IMR-90 (cell line): Measurements from ENCODE around the gene FTO. TPM values are rescaled to one million over a fixed set of nuclear protein-coding genes. Genes with fewer than 3 reads are reported as not detected.

ENCODE experiments used
- ATAC-seq: fragments of 200-7000 bp; cut with Tn5 transposase; 2 replicates; pipeline ENCODE4 v1.9.1; 2020; ENCODE audit warnings: low read depth, mild to moderate bottlenecking, moderate library complexity
- BruUV-seq: library from RNA; stranded (reverse); fragments of 400-500 nt; replicated peaks from 2 replicates; lab custom pipeline; 2021; lab: Mats Ljungman, UMichigan
- CTCF ChIA-PET: fragments of 300-600 bp; formaldehyde crosslinking; extraction: SDS; loops from one replicate; lab custom pipeline; 2021; ENCODE audit warnings: antibody characterized with exemption; lab: Yijun Ruan, JAX
- POLR2A ChIA-PET: fragments of 300-600 bp; sonication (Branson Sonifier 250); formaldehyde crosslinking; loops from one replicate; lab custom pipeline; 2022; ENCODE audit warnings: antibody characterized with exemption; ENCODE audit not compliant: unreplicated experiment; lab: Charles Lee
- DNase-seq: peaks from one replicate; pipeline ENCODE4 v3.0.0; 2013
- H2AFZ ChIP-seq: replicated peaks from 2 replicates; pipeline ENCODE3; 2013; ENCODE audit warnings: low read length, mild to moderate bottlenecking; ENCODE audit not compliant: poor library complexity
- H2AK5ac ChIP-seq: 2 replicates; pipeline ENCODE4 v1.6.1; 2013; ENCODE audit warnings: low read depth, low read length, inconsistent platforms
- H2AK9ac ChIP-seq: replicated peaks from 2 replicates; pipeline ENCODE3; 2013; ENCODE audit warnings: mild to moderate bottlenecking, low read depth, low read length, moderate library complexity; ENCODE audit not compliant: poor library complexity
- H2BK120ac ChIP-seq: 2 replicates; pipeline ENCODE4 v1.6.1; 2013; ENCODE audit warnings: low read depth, low read length, inconsistent platforms
- H2BK15ac ChIP-seq: 3 replicates; pipeline ENCODE4 v1.6.1; 2013; ENCODE audit warnings: low read depth, low read length, inconsistent platforms
- H2BK20ac ChIP-seq: 2 replicates; pipeline ENCODE4 v1.6.1; 2013; ENCODE audit warnings: low read depth, mild to moderate bottlenecking, inconsistent platforms, low read length, moderate library complexity
- H2BK5ac ChIP-seq: 2 replicates; pipeline ENCODE4 v1.6.1; 2013; ENCODE audit warnings: mild to moderate bottlenecking, low read depth, low read length, inconsistent platforms; ENCODE audit not compliant: poor library complexity, severe bottlenecking
- H3K14ac ChIP-seq: replicated peaks from 2 replicates; pipeline ENCODE4 v1.6.1; 2013; ENCODE audit warnings: low read depth, low read length, inconsistent platforms
- H3K18ac ChIP-seq: 2 replicates; pipeline ENCODE4 v1.6.1; 2013; ENCODE audit warnings: low read depth, low read length, control low read depth
- H3K23ac ChIP-seq: 2 replicates; pipeline ENCODE4 v1.6.1; 2013; ENCODE audit warnings: low read depth, low read length, inconsistent platforms
- H3K27ac ChIP-seq: 2 replicates; pipeline ENCODE4 v1.5.1; 2013; ENCODE audit warnings: mild to moderate bottlenecking, control low read depth, low read length; ENCODE audit not compliant: insufficient read depth
- H3K27me3 ChIP-seq: 2 replicates; pipeline ENCODE4 v1.6.1; 2013; ENCODE audit warnings: low read length; ENCODE audit not compliant: control insufficient read depth, insufficient read depth
- H3K36me3 ChIP-seq: 2 replicates; pipeline ENCODE4 v1.6.1; 2013; ENCODE audit warnings: low read length, mixed read lengths; ENCODE audit not compliant: control insufficient read depth, insufficient read depth
- H3K4ac ChIP-seq: 2 replicates; pipeline ENCODE4 v1.6.1; 2013; ENCODE audit warnings: low read depth, low read length, inconsistent platforms
- H3K4me1 ChIP-seq: 2 replicates; pipeline ENCODE4 v1.6.1; 2013; ENCODE audit warnings: low read length, mixed read lengths; ENCODE audit not compliant: control insufficient read depth, insufficient read depth
- H3K4me2 ChIP-seq: 2 replicates; pipeline ENCODE4 v1.6.1; 2013; ENCODE audit warnings: low read depth, mild to moderate bottlenecking, control low read depth, low read length, moderate library complexity
- H3K4me3 ChIP-seq: 2 replicates; pipeline ENCODE4 v1.5.1; 2013; ENCODE audit warnings: low read depth, mild to moderate bottlenecking, control low read depth, low read length, moderate library complexity; ENCODE audit not compliant: insufficient read depth
- H3K56ac ChIP-seq: 2 replicates; pipeline ENCODE4 v1.6.1; 2013; ENCODE audit warnings: low read length, inconsistent platforms; ENCODE audit not compliant: insufficient read depth; ENCODE audit errors: extremely low read depth
- H3K79me1 ChIP-seq, 2 experiments: 2 replicates each; pipeline ENCODE4 v1.6.1; 2013; ENCODE audit warnings: low read length in 2 of 2, inconsistent platforms in 1 of 2, low read depth in 1 of 2
- H3K9ac ChIP-seq: 2 replicates; pipeline ENCODE4 v1.6.1; 2013; ENCODE audit warnings: low read depth, low read length, control low read depth
- H3K9me1 ChIP-seq: 2 replicates; pipeline ENCODE4 v1.6.1; 2013; ENCODE audit warnings: low read length, inconsistent platforms; ENCODE audit not compliant: insufficient read depth
- H3K9me3 ChIP-seq: 2 replicates; pipeline ENCODE4 v1.6.1; 2013; ENCODE audit warnings: low read length; ENCODE audit not compliant: control insufficient read depth, insufficient read depth
- H4K20me1 ChIP-seq: 2 replicates; pipeline ENCODE4 v1.6.1; 2013; ENCODE audit warnings: low read length, inconsistent platforms; ENCODE audit not compliant: insufficient read depth
- H4K5ac ChIP-seq: 2 replicates; pipeline ENCODE4 v1.6.1; 2013; ENCODE audit warnings: mild to moderate bottlenecking, low read depth, low read length, control low read depth
- H4K8ac ChIP-seq, 2 experiments: 2 replicates each; pipeline ENCODE4 v1.6.1; 2013; ENCODE audit warnings: low read depth in 2 of 2, low read length in 2 of 2, control low read depth in 1 of 2, inconsistent platforms in 1 of 2
- H4K91ac ChIP-seq: 2 replicates; pipeline ENCODE4 v1.6.1; 2013; ENCODE audit warnings: low read depth, low read length, inconsistent platforms; ENCODE audit not compliant: insufficient read depth
- BHLHE40 ChIP-seq: fragments of 150-350 bp; IDR thresholded peaks from 2 replicates; pipeline ENCODE4 v1.6.1; 2016; ENCODE audit warnings: mild to moderate bottlenecking, low read depth, low read length
- CEBPB ChIP-seq: IDR thresholded peaks from 2 replicates; pipeline ENCODE4 v1.6.1; 2012; ENCODE audit warnings: low read depth, low read length, improper control_type of control experiment
- CHD1 ChIP-seq: IDR thresholded peaks from 2 replicates; pipeline ENCODE4 v1.6.1; 2012; ENCODE audit warnings: low read depth, low read length, improper control_type of control experiment
- FOS ChIP-seq: fragments of 150-350 bp; IDR thresholded peaks from 2 replicates; pipeline ENCODE4 v1.6.1; 2016; ENCODE audit warnings: low read depth, low read length
- MAFK ChIP-seq: IDR thresholded peaks from 2 replicates; pipeline ENCODE4 v1.6.1; 2012; ENCODE audit warnings: low read depth, low read length, improper control_type of control experiment
- MAZ ChIP-seq: IDR thresholded peaks from 2 replicates; pipeline ENCODE4 v1.6.1; 2012; ENCODE audit warnings: low read depth, mild to moderate bottlenecking, low read length, improper control_type of control experiment, moderate library complexity, borderline replicate concordance
- MXI1 ChIP-seq: IDR thresholded peaks from 2 replicates; pipeline ENCODE4 v1.6.1; 2012; ENCODE audit warnings: low read depth, mild to moderate bottlenecking, low read length, moderate library complexity, borderline replicate concordance
- NFE2L2 ChIP-seq: fragments of 150-350 bp; IDR thresholded peaks from 2 replicates; pipeline ENCODE4 v1.6.1; 2016; ENCODE audit warnings: low read depth, mild to moderate bottlenecking, low read length
- POLR2A ChIP-seq: IDR thresholded peaks from 2 replicates; pipeline ENCODE4 v1.6.1; 2012; ENCODE audit warnings: mild to moderate bottlenecking, low read depth, low read length
- RAD21 ChIP-seq: IDR thresholded peaks from 2 replicates; pipeline ENCODE4 v1.6.1; 2012; ENCODE audit warnings: low read length, improper control_type of control experiment
- RCOR1 ChIP-seq: IDR thresholded peaks from 2 replicates; pipeline ENCODE4 v1.6.1; 2012; ENCODE audit warnings: mild to moderate bottlenecking, low read length, improper control_type of control experiment; ENCODE audit not compliant: insufficient replicate concordance
- RFX5 ChIP-seq: IDR thresholded peaks from 2 replicates; pipeline ENCODE4 v1.8.0; 2012; ENCODE audit warnings: low read depth, mild to moderate bottlenecking, low read length, moderate library complexity
- SMC3 ChIP-seq: fragments of 150-350 bp; IDR thresholded peaks from 2 replicates; pipeline ENCODE4 v1.6.1; 2016; ENCODE audit warnings: low read depth, mild to moderate bottlenecking, antibody characterized with exemption, low read length, moderate library complexity
- WGBS, 2 experiments: methylation state at CpG; one replicate each; pipeline versions ENCODE4 v1.1.5 to v1.1.7; 2013; ENCODE audit warnings: missing lambda C conversion rate in 2 of 2; ENCODE audit not compliant: insufficient read length in 1 of 2; ENCODE audit errors: extremely low coverage in 2 of 2; 5-methylcytosine and 5-hydroxymethylcytosine counted together
- dilution Hi-C: fragments of 300-500 bp; cut with HindIII; formaldehyde crosslinking; loops from one replicate; pipeline ENCODE4 v1.14.3; 2018; ENCODE audit warnings: low sequenced_read_pairs; ENCODE audit not compliant: unreplicated experiment
- in situ Hi-C: fragments of 300-500 bp; cut with MboI; formaldehyde crosslinking; loops from 3 replicates; pipeline ENCODE4 v1.14.3; 2019; ENCODE audit warnings: low sequenced_read_pairs, inconsistent platforms, mixed read lengths
- intact Hi-C: fragments of 100-400 bp; cut with micrococcal nuclease; formaldehyde crosslinking; loops from 2 replicates; pipeline ENCODE4 v1.10.0; 2022
- polyA plus RNA-seq, 3 experiments: library from polyadenylated mRNA; depleted of rRNA; stranded (reverse); fragments of >200 nt; gene quantifications; 2 replicates each; pipeline ENCODE4 v1.2.3, GENCODE V29; 2012; ENCODE audit warnings: low replicate concordance in 1 of 3
- total RNA-seq: library from RNA; depleted of rRNA; stranded (reverse); fragments of >200 nt; gene quantifications from 2 replicates; pipeline ENCODE4 v1.2.3, GENCODE V29; 2012
- TF ChIP-seq, protein P1 (sequence below): fragments of 150-350 bp; IDR thresholded peaks from 2 replicates; pipeline ENCODE4 v1.6.1; 2016; ENCODE audit warnings: low read depth, mild to moderate bottlenecking, low read length, moderate library complexity, borderline replicate concordance
- TF ChIP-seq, protein P2 (sequence below): fragments of 150-350 bp; IDR thresholded peaks from 2 replicates; pipeline ENCODE4 v1.6.1; 2017; ENCODE audit warnings: mild to moderate bottlenecking, antibody characterized with exemption, low read length, low read depth

Gene FTO
- total and polyA plus RNA-seq, 2 of the 4 experiments (the other 2 are of a cell fraction) = 70.3 to 132 TPM

GRCh38 chr16:54191163-54191562 lies 487.2 kb downstream of the FTO start:
- Histone ChIP-seq H3K56ac (no peak overlapping the region), H2AK5ac (no peak overlapping the region), H2AK9ac (no peak overlapping the region), H2BK120ac (no peak overlapping the region), H3K14ac (no peak overlapping the region), H3K9me3 (no peaks in the 10 kb centered on the region; the same call in 1 of the 2 replicates), H4K91ac (no peak overlapping the region), H3K27ac (no peak overlapping the region), H3K9ac (no peak overlapping the region), H2BK20ac (no peak overlapping the region), H4K5ac (no peak overlapping the region), H3K4me2 (no peak overlapping the region), H3K4ac (no peak overlapping the region), H3K4me1 (no peaks in the 10 kb centered on the region), H3K9me1 (no peaks in the 10 kb centered on the region), H3K18ac (no peak overlapping the region), H3K27me3 (peaks cover 12% of the 10 kb centered on the region), H3K79me1 (no peaks in the 10 kb centered on the region), H4K20me1 (no peaks in the 10 kb centered on the region), H3K23ac (no peak overlapping the region), H2BK15ac (no peak overlapping the region), H3K4me3 (no peak overlapping the region), H4K8ac (no peak overlapping the region), H2BK5ac (no peak overlapping the region), H3K36me3 (no peaks in the 10 kb centered on the region), H2AFZ (no peak overlapping the region)
- dilution Hi-C loops = no loop called here
- ChIA-PET CTCF (no interaction called here), POLR2A (no interaction called here)
- TF ChIP-seq, protein P1, sequence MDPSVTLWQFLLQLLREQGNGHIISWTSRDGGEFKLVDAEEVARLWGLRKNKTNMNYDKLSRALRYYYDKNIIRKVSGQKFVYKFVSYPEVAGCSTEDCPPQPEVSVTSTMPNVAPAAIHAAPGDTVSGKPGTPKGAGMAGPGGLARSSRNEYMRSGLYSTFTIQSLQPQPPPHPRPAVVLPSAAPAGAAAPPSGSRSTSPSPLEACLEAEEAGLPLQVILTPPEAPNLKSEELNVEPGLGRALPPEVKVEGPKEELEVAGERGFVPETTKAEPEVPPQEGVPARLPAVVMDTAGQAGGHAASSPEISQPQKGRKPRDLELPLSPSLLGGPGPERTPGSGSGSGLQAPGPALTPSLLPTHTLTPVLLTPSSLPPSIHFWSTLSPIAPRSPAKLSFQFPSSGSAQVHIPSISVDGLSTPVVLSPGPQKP = no peak
- TF ChIP-seq POLR2A (no peak), FOS (no peak), MXI1 (no peak), RCOR1 (no peak), CHD1 (no peak), MAZ (no peak), RFX5 (no peak), CEBPB (no peak), MAFK (no peak), BHLHE40 (no peak), NFE2L2 (no peak), RAD21 (no peak), SMC3 (no peak)
- TF ChIP-seq, protein P2, sequence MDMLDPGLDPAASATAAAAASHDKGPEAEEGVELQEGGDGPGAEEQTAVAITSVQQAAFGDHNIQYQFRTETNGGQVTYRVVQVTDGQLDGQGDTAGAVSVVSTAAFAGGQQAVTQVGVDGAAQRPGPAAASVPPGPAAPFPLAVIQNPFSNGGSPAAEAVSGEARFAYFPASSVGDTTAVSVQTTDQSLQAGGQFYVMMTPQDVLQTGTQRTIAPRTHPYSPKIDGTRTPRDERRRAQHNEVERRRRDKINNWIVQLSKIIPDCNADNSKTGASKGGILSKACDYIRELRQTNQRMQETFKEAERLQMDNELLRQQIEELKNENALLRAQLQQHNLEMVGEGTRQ = no peak
- intact Hi-C loops = loop anchor here (5.0 kb wide), 1 partner anchor 299 kb away; no protein-coding TSS in a partner anchor
- no TSS peak for BruUV-seq
- no peak for DNase-seq
- WGBS, 2 experiments = no CpG with 5 or more reads among the region's 2 CpGs
- no peak for ATAC-seq
- in situ Hi-C loops = no loop called here
